OCI-M2 (cell line): Measurements from ENCODE around the gene MYO3A.
"Not testable (repeated sequence)": the region's sequence is repeated elsewhere in the genome, so short reads cannot be mapped to it uniquely, and the experiment has no call there.

Experiments
- DNase-seq: peaks from one replicate; lab custom pipeline; 2025; ENCODE audit not compliant: unreplicated experiment; lab: John Stamatoyannopoulos, UW

MYO3A gene

GRCh38 chr10:25972631-25973030 is 38.6 kb downstream of the MYO3A start:
- DNase-seq: no peak

GRCh38 chr10:25974897-25975459 is 40.9 kb downstream of the MYO3A start:
- DNase-seq: no peak

- no peak for DNase-seq
Measured at GRCh38 chr10:25978771-25979170, 44.7 kb downstream of the MYO3A start.

GRCh38 chr10:25982107-25982506 is 48.1 kb downstream of the MYO3A start:
- DNase-seq: no peak

GRCh38 chr10:25988583-25988982 is 54.6 kb downstream of the MYO3A start:
- DNase-seq: no peak

GRCh38 chr10:25989951-25990350 is 55.9 kb downstream of the MYO3A start:
- no peak for DNase-seq

GRCh38 chr10:25999295-25999981 is 65.4 kb downstream of the MYO3A start:
- DNase-seq: no peak

GRCh38 chr10:26000971-26001370 is 66.9 kb downstream of the MYO3A start:
- no peak for DNase-seq

GRCh38 chr10:26002466-26002865 is 68.4 kb downstream of the MYO3A start:
- DNase-seq: not testable (repeated sequence)

GRCh38 chr10:26015092-26015491 is 81.1 kb downstream of the MYO3A start:
- no peak for DNase-seq

- no peak for DNase-seq
Measured at GRCh38 chr10:26022831-26023230, 88.8 kb downstream of the MYO3A start.

GRCh38 chr10:26024303-26024702 is 90.3 kb downstream of the MYO3A start:
- no peak for DNase-seq

- no peak for DNase-seq
Measured at GRCh38 chr10:26025523-26025922, 91.5 kb downstream of the MYO3A start.

- DNase-seq: no peak
Measured at GRCh38 chr10:26029858-26030257, 95.8 kb downstream of the MYO3A start.

GRCh38 chr10:26031300-26031699 is 97.3 kb downstream of the MYO3A start:
- no peak for DNase-seq

- DNase-seq: no peak
Measured at GRCh38 chr10:26043469-26043868, 109.4 kb downstream of the MYO3A start.

- no peak for DNase-seq
Measured at GRCh38 chr10:26044141-26044749, 110.2 kb downstream of the MYO3A start.

GRCh38 chr10:26046073-26046700 is 112.2 kb downstream of the MYO3A start:
- no peak for DNase-seq

- no peak for DNase-seq
Measured at GRCh38 chr10:26048756-26049155, 114.7 kb downstream of the MYO3A start.

GRCh38 chr10:26052326-26052725 is 118.3 kb downstream of the MYO3A start:
- DNase-seq: no peak

GRCh38 chr10:26057466-26057865 is 123.4 kb downstream of the MYO3A start:
- no peak for DNase-seq

GRCh38 chr10:26064106-26064505 is 130.1 kb downstream of the MYO3A start:
- DNase-seq: no peak
